Ishikawa (cell line): ENCODE measurements around the gene SYNE1.

ENCODE experiments used
- CEBPB ChIP-seq: IDR thresholded peaks from 2 replicates; pipeline ENCODE4 v1.6.1; 2012
- CREB1 ChIP-seq: IDR thresholded peaks from 2 replicates; pipeline ENCODE4 v1.6.1; 2012; ENCODE audit warnings: low read depth
- EGR1 ChIP-seq: IDR thresholded peaks from 2 replicates; pipeline ENCODE4 v1.6.1; 2012
- EP300 ChIP-seq: IDR thresholded peaks from 2 replicates; pipeline ENCODE4 v1.6.1; 2012; ENCODE audit warnings: borderline replicate concordance
- FOXM1 ChIP-seq: IDR thresholded peaks from 2 replicates; pipeline ENCODE4 v1.6.1; 2012; ENCODE audit warnings: low read depth, borderline replicate concordance
- MAX ChIP-seq: IDR thresholded peaks from 2 replicates; pipeline ENCODE4 v1.6.1; 2012
- NFIC ChIP-seq: IDR thresholded peaks from 2 replicates; pipeline ENCODE4 v1.6.1; 2012
- RAD21 ChIP-seq: IDR thresholded peaks from 2 replicates; pipeline ENCODE4 v1.6.1; 2012; ENCODE audit warnings: low read depth
- REST ChIP-seq: IDR thresholded peaks from 2 replicates; pipeline ENCODE4 v1.6.1; 2012; ENCODE audit warnings: low read depth, mild to moderate bottlenecking
- TAF1 ChIP-seq: IDR thresholded peaks from 2 replicates; pipeline ENCODE4 v1.6.1; 2012; ENCODE audit warnings: low read depth, mild to moderate bottlenecking
- TCF12 ChIP-seq: IDR thresholded peaks from 2 replicates; pipeline ENCODE4 v1.6.1; 2012; ENCODE audit warnings: low read depth
- TEAD4 ChIP-seq: IDR thresholded peaks from 2 replicates; pipeline ENCODE4 v1.6.1; 2012
- USF1 ChIP-seq: IDR thresholded peaks from 2 replicates; pipeline ENCODE4 v1.6.1; 2012
- YY1 ChIP-seq: IDR thresholded peaks from 2 replicates; pipeline ENCODE4 v1.6.1; 2012; ENCODE audit warnings: low read depth
- ZBTB7A ChIP-seq: IDR thresholded peaks from 2 replicates; pipeline ENCODE4 v1.6.1; 2012; ENCODE audit warnings: low read depth

The SYNE1 gene

GRCh38 chr6:152313542-152314482 is 323.4 kb downstream of the SYNE1 start:
- TF ChIP-seq RAD21 (no peak), TAF1 (no peak)

GRCh38 chr6:152312434-152312833 is 324.7 kb downstream of the SYNE1 start:
- TF ChIP-seq USF1 = no peak
- TF ChIP-seq RAD21 = no peak
- TF ChIP-seq TEAD4 = no peak
- no peak for TF ChIP-seq TAF1
- TF ChIP-seq NFIC = no peak
- no peak for TF ChIP-seq FOXM1
- TF ChIP-seq TCF12 = no peak
- no peak for TF ChIP-seq CEBPB
- TF ChIP-seq EGR1 = no peak
- TF ChIP-seq YY1 = no peak
- TF ChIP-seq REST = no peak
- TF ChIP-seq CREB1 = no peak
- TF ChIP-seq ZBTB7A = no peak
- no peak for TF ChIP-seq MAX
- TF ChIP-seq EP300 = no peak

GRCh38 chr6:152310371-152310954 is 326.7 kb downstream of the SYNE1 start:
- TF ChIP-seq EGR1 (no peak), ZBTB7A (no peak), CEBPB (no peak), NFIC (no peak), USF1 (no peak), TCF12 (no peak), TAF1 (no peak)

- TF ChIP-seq EP300 (no peak), TAF1 (no peak), CREB1 (no peak), ZBTB7A (no peak)
Measured at GRCh38 chr6:152309648-152310047, 327.5 kb downstream of the SYNE1 start.

- TF ChIP-seq EP300 (no peak), ZBTB7A (no peak), CREB1 (no peak), USF1 (no peak), CEBPB (no peak), TAF1 (no peak)
Measured at GRCh38 chr6:152309006-152309405, 328.2 kb downstream of the SYNE1 start.

GRCh38 chr6:152308306-152308705 is 328.9 kb downstream of the SYNE1 start:
- TF ChIP-seq YY1 (no peak), CEBPB (no peak), REST (no peak), CREB1 (no peak), TCF12 (no peak), USF1 (no peak)
